ENCODE results near the gene ZFAND3.

DNA sequence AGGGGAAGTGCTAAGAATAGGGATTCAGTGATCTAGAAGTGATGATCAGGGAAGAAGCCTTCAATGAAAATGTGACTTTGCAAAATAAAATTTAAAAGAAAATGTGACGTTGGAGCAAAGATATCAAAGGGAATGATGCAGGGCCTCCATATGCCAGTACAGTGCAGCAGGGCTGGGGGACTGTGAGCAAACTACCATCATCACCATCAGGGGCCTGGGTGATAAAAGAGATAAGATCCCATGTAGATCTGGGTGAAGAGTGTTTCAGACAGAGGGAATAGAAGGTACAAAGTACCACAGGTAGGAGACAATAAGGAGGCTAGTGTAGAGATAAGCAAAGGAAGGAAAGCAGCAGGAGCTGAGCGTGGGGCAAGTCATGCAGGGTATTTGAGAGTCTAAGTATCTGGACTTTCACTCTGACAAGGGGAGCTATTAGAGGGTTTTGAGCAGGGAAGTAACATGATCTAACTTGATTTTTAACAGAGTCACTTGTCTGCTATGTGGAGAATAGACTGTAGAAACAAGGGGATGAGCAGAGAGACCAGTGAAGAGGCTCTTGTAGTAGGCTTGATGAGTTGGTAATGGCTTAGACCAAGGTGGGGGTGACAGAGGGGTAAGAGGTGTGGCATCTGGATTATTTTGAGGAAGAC is 295.6 kb downstream of the ZFAND3 start:
- TF ChIP-seq EZH2 (IDR thresholded peaks at IDR 0.05; ENCODE audit: borderline replicate concordance, low read length): no peak
- TF ChIP-seq, protein P1, sequence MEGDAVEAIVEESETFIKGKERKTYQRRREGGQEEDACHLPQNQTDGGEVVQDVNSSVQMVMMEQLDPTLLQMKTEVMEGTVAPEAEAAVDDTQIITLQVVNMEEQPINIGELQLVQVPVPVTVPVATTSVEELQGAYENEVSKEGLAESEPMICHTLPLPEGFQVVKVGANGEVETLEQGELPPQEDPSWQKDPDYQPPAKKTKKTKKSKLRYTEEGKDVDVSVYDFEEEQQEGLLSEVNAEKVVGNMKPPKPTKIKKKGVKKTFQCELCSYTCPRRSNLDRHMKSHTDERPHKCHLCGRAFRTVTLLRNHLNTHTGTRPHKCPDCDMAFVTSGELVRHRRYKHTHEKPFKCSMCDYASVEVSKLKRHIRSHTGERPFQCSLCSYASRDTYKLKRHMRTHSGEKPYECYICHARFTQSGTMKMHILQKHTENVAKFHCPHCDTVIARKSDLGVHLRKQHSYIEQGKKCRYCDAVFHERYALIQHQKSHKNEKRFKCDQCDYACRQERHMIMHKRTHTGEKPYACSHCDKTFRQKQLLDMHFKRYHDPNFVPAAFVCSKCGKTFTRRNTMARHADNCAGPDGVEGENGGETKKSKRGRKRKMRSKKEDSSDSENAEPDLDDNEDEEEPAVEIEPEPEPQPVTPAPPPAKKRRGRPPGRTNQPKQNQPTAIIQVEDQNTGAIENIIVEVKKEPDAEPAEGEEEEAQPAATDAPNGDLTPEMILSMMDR (IDR thresholded peaks at IDR 0.05; ENCODE audit: low read length): no peak

Measured in OCI-LY1 (cell line).